Measurements from ENCODE around the gene LAMA4.

Gene LAMA4

GRCh38 chr6:112087136-112087911 is 167.0 kb downstream of the LAMA4 start, which contains the start of the genes FAM229B and TUBE1:
FAM229B (plus strand) TSS chr6:112087591; CDS start chr6:112099284, 11,693 bp downstream.
TUBE1 (minus strand) TSS chr6:112087482; CDS start chr6:112087434, 48 bp downstream.
- WGBS (ENCODE audit: insufficient coverage, insufficient read length), result no CpG with 5 or more reads among the region's 60 CpGs
- Histone ChIP-seq H3K9me3 (ENCODE audit: control insufficient read depth, insufficient read depth, low read length) (no peaks in the 10 kb centered on the region), H3K36me3 (ENCODE audit: control insufficient read depth, insufficient read depth, low read length) (no peaks in the 10 kb centered on the region), H3K4me3 (ENCODE audit: low read length) (peak within 1 kb of the TSS; percentile 76; the same call in 1 of the 2 replicates), H3K27me3 (ENCODE audit: control insufficient read depth, insufficient read depth, low read length) (no peaks in the 10 kb centered on the region), H3K27ac (ENCODE audit: low read length) (no peak within 1 kb of the TSS), H3K4me1 (ENCODE audit: control insufficient read depth, insufficient read depth, low read length) (no peaks in the 10 kb centered on the region)
- peak; percentile 87 for DNase-seq (ENCODE audit: low read depth, low spot score)

GRCh38 chr6:112086744-112087135 is 167.6 kb downstream of the LAMA4 start:
- no peak overlapping the region for H3K27ac ChIP-seq (ENCODE audit: low read length)
- H3K27me3 ChIP-seq (ENCODE audit: control insufficient read depth, insufficient read depth, low read length), result no peaks in the 10 kb centered on the region
- peak overlapping the region; percentile 76; the same call in 1 of the 2 replicates for H3K4me3 ChIP-seq (ENCODE audit: low read length)
- WGBS (ENCODE audit: insufficient coverage, insufficient read length), result no CpG with 5 or more reads among the region's 8 CpGs
- H3K4me1 ChIP-seq (ENCODE audit: control insufficient read depth, insufficient read depth, low read length), result no peaks in the 10 kb centered on the region
- no peak for DNase-seq (ENCODE audit: low read depth, low spot score)
- no peaks in the 10 kb centered on the region for H3K36me3 ChIP-seq (ENCODE audit: control insufficient read depth, insufficient read depth, low read length)
- no peaks in the 10 kb centered on the region for H3K9me3 ChIP-seq (ENCODE audit: control insufficient read depth, insufficient read depth, low read length)

- WGBS (ENCODE audit: insufficient coverage, insufficient read length), result no CpG with 5 or more reads among the region's 8 CpGs
- no peak overlapping the region for H3K27ac ChIP-seq (ENCODE audit: low read length)
Observed at GRCh38 chr6:112085286-112086065, 168.9 kb downstream of the LAMA4 start.

GRCh38 chr6:112081569-112081968 is 172.8 kb downstream of the LAMA4 start:
- H3K36me3 ChIP-seq (ENCODE audit: control insufficient read depth, insufficient read depth, low read length), result no peaks in the 10 kb centered on the region
- H3K9me3 ChIP-seq (ENCODE audit: control insufficient read depth, insufficient read depth, low read length), result no peaks in the 10 kb centered on the region
- WGBS (ENCODE audit: insufficient coverage, insufficient read length), result no CpG with 5 or more reads among the region's 4 CpGs
- no peak overlapping the region for H3K4me3 ChIP-seq (ENCODE audit: low read length)
- H3K27me3 ChIP-seq (ENCODE audit: control insufficient read depth, insufficient read depth, low read length), result no peaks in the 10 kb centered on the region
- no peak overlapping the region for H3K27ac ChIP-seq (ENCODE audit: low read length)
- H3K4me1 ChIP-seq (ENCODE audit: control insufficient read depth, insufficient read depth, low read length), result no peaks in the 10 kb centered on the region
- DNase-seq (ENCODE audit: low read depth, low spot score), result no peak

More at GRCh38 chr6:112085286-112086065, 168.9 kb downstream of the LAMA4 start:
- no peaks in the 10 kb centered on the region for H3K4me1 ChIP-seq (ENCODE audit: control insufficient read depth, insufficient read depth, low read length)
- H3K9me3 ChIP-seq (ENCODE audit: control insufficient read depth, insufficient read depth, low read length), result no peaks in the 10 kb centered on the region
- H3K27me3 ChIP-seq (ENCODE audit: control insufficient read depth, insufficient read depth, low read length), result no peaks in the 10 kb centered on the region
- H3K36me3 ChIP-seq (ENCODE audit: control insufficient read depth, insufficient read depth, low read length), result no peaks in the 10 kb centered on the region
- no peak for DNase-seq (ENCODE audit: low read depth, low spot score)
- H3K4me3 ChIP-seq (ENCODE audit: low read length), result no peak overlapping the region

- no peaks in the 10 kb centered on the region for H3K4me1 ChIP-seq (ENCODE audit: control insufficient read depth, insufficient read depth, low read length)
- no peaks in the 10 kb centered on the region for H3K27me3 ChIP-seq (ENCODE audit: control insufficient read depth, insufficient read depth, low read length)
- no peak for DNase-seq (ENCODE audit: low read depth, low spot score)
- WGBS (ENCODE audit: insufficient coverage, insufficient read length), result no CpG with 5 or more reads among the region's 3 CpGs
- no peaks in the 10 kb centered on the region for H3K9me3 ChIP-seq (ENCODE audit: control insufficient read depth, insufficient read depth, low read length)
- H3K4me3 ChIP-seq (ENCODE audit: low read length), result no peak overlapping the region
- H3K27ac ChIP-seq (ENCODE audit: low read length), result no peak overlapping the region
- H3K36me3 ChIP-seq (ENCODE audit: control insufficient read depth, insufficient read depth, low read length), result no peaks in the 10 kb centered on the region
Observed at GRCh38 chr6:112066606-112067005, 187.8 kb downstream of the LAMA4 start.

- no peaks in the 10 kb centered on the region for H3K4me1 ChIP-seq (ENCODE audit: control insufficient read depth, insufficient read depth, low read length)
Observed at GRCh38 chr6:112065426-112065986, 188.9 kb downstream of the LAMA4 start.

GRCh38 chr6:112062966-112063365 is 191.4 kb downstream of the LAMA4 start:
- H3K27ac ChIP-seq (ENCODE audit: low read length), result no peak overlapping the region
- H3K4me3 ChIP-seq (ENCODE audit: low read length), result no peak overlapping the region
- no peaks in the 10 kb centered on the region for H3K36me3 ChIP-seq (ENCODE audit: control insufficient read depth, insufficient read depth, low read length)
- DNase-seq (ENCODE audit: low read depth, low spot score), result no peak
- no peaks in the 10 kb centered on the region for H3K9me3 ChIP-seq (ENCODE audit: control insufficient read depth, insufficient read depth, low read length)
- no peaks in the 10 kb centered on the region for H3K4me1 ChIP-seq (ENCODE audit: control insufficient read depth, insufficient read depth, low read length)
- no CpG with 5 or more reads among the region's 3 CpGs for WGBS (ENCODE audit: insufficient coverage, insufficient read length)
- no peaks in the 10 kb centered on the region for H3K27me3 ChIP-seq (ENCODE audit: control insufficient read depth, insufficient read depth, low read length)

More at GRCh38 chr6:112065426-112065986, 188.9 kb downstream of the LAMA4 start:
- Histone ChIP-seq H3K9me3 (ENCODE audit: control insufficient read depth, insufficient read depth, low read length) (no peaks in the 10 kb centered on the region), H3K27ac (ENCODE audit: low read length) (no peak overlapping the region), H3K4me3 (ENCODE audit: low read length) (no peak overlapping the region), H3K36me3 (ENCODE audit: control insufficient read depth, insufficient read depth, low read length) (no peaks in the 10 kb centered on the region), H3K27me3 (ENCODE audit: control insufficient read depth, insufficient read depth, low read length) (no peaks in the 10 kb centered on the region)
- no CpG with 5 or more reads among the region's 6 CpGs for WGBS (ENCODE audit: insufficient coverage, insufficient read length)
- no peak for DNase-seq (ENCODE audit: low read depth, low spot score)

- H3K27me3 ChIP-seq (ENCODE audit: control insufficient read depth, insufficient read depth, low read length), result no peaks in the 10 kb centered on the region
- H3K27ac ChIP-seq (ENCODE audit: low read length), result no peak overlapping the region
- H3K4me1 ChIP-seq (ENCODE audit: control insufficient read depth, insufficient read depth, low read length), result no peaks in the 10 kb centered on the region
- no peak for DNase-seq (ENCODE audit: low read depth, low spot score)
- no peaks in the 10 kb centered on the region for H3K9me3 ChIP-seq (ENCODE audit: control insufficient read depth, insufficient read depth, low read length)
- no CpG with 5 or more reads among the region's 4 CpGs for whole genome bisulfite sequencing (ENCODE audit: insufficient coverage, insufficient read length)
- no peaks in the 10 kb centered on the region for H3K36me3 ChIP-seq (ENCODE audit: control insufficient read depth, insufficient read depth, low read length)
- no peak overlapping the region for H3K4me3 ChIP-seq (ENCODE audit: low read length)
Observed at GRCh38 chr6:112061605-112062004, 192.8 kb downstream of the LAMA4 start.
